ENCODE results near the gene B3GLCT.

GRCh38 chr13:31224963-31225559, 25.3 kb downstream of the B3GLCT start:
- no peak for TF ChIP-seq GATA2 (IDR thresholded peaks at IDR 0.05; ENCODE audit: low read depth, low read length)
- no peak for TF ChIP-seq GATA3 (IDR thresholded peaks at IDR 0.05; ENCODE audit: low read depth, low read length)

All from SH-SY5Y (cell line).